ENCODE results near the gene ZSWIM1.
"Not testable (repeated sequence)": the region's sequence is repeated elsewhere in the genome, so short reads cannot be mapped to it uniquely, and the experiment has no call there.

- TF ChIP-seq CTCF (IDR thresholded peaks at IDR 0.05; ENCODE audit: control extremely low read depth in 1 of 3, insufficient read depth in 1 of 3, low read depth in 1 of 3, low read length in 3 of 3); CHD1 (IDR thresholded peaks at IDR 0.05; ENCODE audit: low read depth, low read length); SIN3A (conservative IDR thresholded peaks at IDR 0.05 in 1 of 2, IDR thresholded peaks at IDR 0.05 in 1 of 2; ENCODE audit: low read depth in 1 of 2, low read length in 2 of 2); BRCA1 (IDR thresholded peaks at IDR 0.05; ENCODE audit: low read depth, low read length); POLR2A (IDR thresholded peaks at IDR 0.05; ENCODE audit: control extremely low read depth in 1 of 2, low read depth in 2 of 2, low read length in 2 of 2); EZH2 (IDR thresholded peaks at IDR 0.05; ENCODE audit: low read depth, low read length, severe bottlenecking); POLR2AphosphoS5 (IDR thresholded peaks at IDR 0.05; ENCODE audit: low read depth, low read length); ATF2 (IDR thresholded peaks at IDR 0.05; ENCODE audit: low read length); YY1 (IDR thresholded peaks at IDR 0.05; ENCODE audit: low read depth, low read length); ZNF274 (IDR thresholded peaks at IDR 0.05; ENCODE audit: borderline replicate concordance, extremely low read depth, low read length): not testable (repeated sequence)
These were observed 20.3 kb downstream of the ZSWIM1 start for GRCh38 chr20:45901332-45901731.

All from H1 (cell line).